HepG2 (cell line): ENCODE data around the gene PPIL3. TPM values are rescaled to one million over a fixed set of nuclear protein-coding genes. Genes with fewer than 3 reads are reported as not detected.

ENCODE experiments used
- ATAC-seq: fragments of 200-7000 bp; cut with Tn5 transposase; 3 replicates; pipeline ENCODE4 v1.9.1; 2020; ENCODE audit warnings: mild to moderate bottlenecking, moderate library complexity
- BruUV-seq: library from RNA; stranded (reverse); fragments of 400-500 nt; replicated peaks from 2 replicates; lab custom pipeline; 2021; lab: Mats Ljungman, UMichigan
- CTCF ChIA-PET: fragments of 300-600 bp; formaldehyde crosslinking; extraction: SDS; loops from one replicate; lab custom pipeline; 2021; ENCODE audit warnings: low total read pairs, inconsistent platforms, low intra/inter-chr PET ratio; lab: Yijun Ruan, JAX
- POLR2A ChIA-PET: fragments of 350-600 bp; sonication (Branson Sonifier 250); formaldehyde crosslinking; loops from one replicate; lab custom pipeline; 2020; ENCODE audit warnings: antibody characterized with exemption, inconsistent platforms; lab: Yijun Ruan, JAX
- DNase-seq: peaks from one replicate; pipeline ENCODE4 v3.0.0-alpha.2; 2015; ENCODE audit warnings: low spot score
- FAIRE-seq: peaks from 3 replicates; lab custom pipeline; 2011; peaks lifted over from hg19 to GRCh38; lab: Jason Lieb, UNC
- H2AFZ ChIP-seq: one replicate; pipeline ENCODE4 v1.6.1; 2011; ENCODE audit warnings: low read length, inconsistent platforms
- H3K27ac ChIP-seq: fragments of 300-600 bp; 3 replicates; pipeline ENCODE4 v1.8.0; 2011; ENCODE audit warnings: mixed run types, mild to moderate bottlenecking, mixed read lengths, low read length, inconsistent platforms; ENCODE audit not compliant: insufficient read depth; ENCODE audit errors: extremely low read length
- H3K27me3 ChIP-seq, 2 experiments: fragments of 200-600 bp in 1 of 2; 2 replicates in 1 of 2; 3 replicates in 1 of 2; pipeline versions ENCODE4 v1.6.0 to v1.8.0; 2011; ENCODE audit warnings: low read length in 2 of 2, mild to moderate bottlenecking in 2 of 2, moderate library complexity in 2 of 2, inconsistent platforms in 1 of 2; ENCODE audit not compliant: insufficient read depth in 2 of 2, control insufficient read depth in 1 of 2
- H3K36me3 ChIP-seq, 2 experiments: fragments of 200-600 bp in 1 of 2; replicated peaks in 1 of 2; 2 replicates in 1 of 2; 3 replicates in 1 of 2; pipeline versions ENCODE4 v1.5.1 to v1.8.0; 2011; ENCODE audit warnings: low read length in 2 of 2, inconsistent platforms in 1 of 2; ENCODE audit not compliant: insufficient read depth in 2 of 2, control insufficient read depth in 1 of 2
- H3K4me1 ChIP-seq: 2 replicates; pipeline ENCODE4 v1.5.1; 2012; ENCODE audit warnings: low read length, inconsistent platforms; ENCODE audit not compliant: insufficient read depth
- H3K4me2 ChIP-seq: 2 replicates; pipeline ENCODE4 v1.6.0; 2011; ENCODE audit warnings: low read depth, low read length, inconsistent platforms
- H3K4me3 ChIP-seq, 3 experiments: fragments of 200-600 bp in 1 of 3; sonication (generic), shearing (Covaris generic) in 1 of 3; replicated peaks in 1 of 3; 2 replicates each; pipeline ENCODE4 v1.5.1; 2011 to 2016; ENCODE audit warnings: low read length in 3 of 3, inconsistent platforms in 2 of 3, low read depth in 2 of 3, mild to moderate bottlenecking in 2 of 3, control low read depth in 1 of 3, mixed read lengths in 1 of 3; ENCODE audit not compliant: insufficient read depth in 1 of 3
- H3K79me2 ChIP-seq: one replicate; pipeline ENCODE4 v1.6.1; 2011; ENCODE audit warnings: low read length, inconsistent platforms; ENCODE audit not compliant: insufficient read depth
- H3K9ac ChIP-seq: 2 replicates; pipeline ENCODE4 v1.6.0; 2011; ENCODE audit warnings: mild to moderate bottlenecking, low read depth, low read length, inconsistent platforms; ENCODE audit not compliant: insufficient read depth
- H3K9me3 ChIP-seq: 2 replicates; pipeline ENCODE4 v1.5.1; 2012; ENCODE audit warnings: mild to moderate bottlenecking, low read length
- H4K20me1 ChIP-seq: 2 replicates; pipeline ENCODE4 v1.6.0; 2011; ENCODE audit warnings: inconsistent platforms, mild to moderate bottlenecking, low read length, moderate library complexity; ENCODE audit not compliant: insufficient read depth
- ISL2 ChIP-seq: sonication (generic); formaldehyde crosslinking; IDR thresholded peaks from 2 replicates; pipeline ENCODE4 v1.5.0; 2020; ENCODE audit warnings: missing genetic modification reagents
- MAFF ChIP-seq: IDR thresholded peaks from 2 replicates; pipeline ENCODE4 v1.6.1; 2011; ENCODE audit warnings: low read depth, low read length, improper control_type of control experiment
- MAFK ChIP-seq, 2 experiments: IDR thresholded peaks in 1 of 2; conservative IDR thresholded peaks in 1 of 2; 2 replicates each; pipeline ENCODE4 v1.6.1; 2011; ENCODE audit warnings: improper control_type of control experiment in 2 of 2, low read length in 2 of 2
- RNF2 ChIP-seq: fragments of 450-650 bp; conservative IDR thresholded peaks from 2 replicates; pipeline ENCODE4 v1.6.1; 2016; ENCODE audit warnings: low read depth
- SIN3B ChIP-seq: fragments of 150-350 bp; IDR thresholded peaks from 2 replicates; pipeline ENCODE4 v1.6.1; 2014; ENCODE audit warnings: low read length
- SRY ChIP-seq: sonication (generic); formaldehyde crosslinking; IDR thresholded peaks from 2 replicates; pipeline ENCODE4 v1.8.0; 2022; ENCODE audit warnings: mild to moderate bottlenecking, missing genetic modification reagents
- ZBTB20 ChIP-seq: sonication (generic); formaldehyde crosslinking; IDR thresholded peaks from 2 replicates; pipeline ENCODE4 v1.8.1; 2023; ENCODE audit warnings: missing genetic modification reagents, low read depth, mild to moderate bottlenecking, borderline replicate concordance
- ZNF317 ChIP-seq: sonication (generic); formaldehyde crosslinking; IDR thresholded peaks from 2 replicates; pipeline ENCODE4 v1.5.0; 2020; ENCODE audit warnings: mild to moderate bottlenecking, missing genetic modification reagents
- ZNF451 ChIP-seq: sonication (generic); formaldehyde crosslinking; IDR thresholded peaks from 2 replicates; pipeline ENCODE4 v1.5.0; 2020; ENCODE audit warnings: mild to moderate bottlenecking, missing genetic modification reagents
- ZNF569 ChIP-seq: sonication (generic); formaldehyde crosslinking; IDR thresholded peaks from 2 replicates; pipeline ENCODE4 v1.5.0; 2020; ENCODE audit warnings: mild to moderate bottlenecking, missing genetic modification reagents, moderate library complexity, borderline replicate concordance
- ZNF589 ChIP-seq: sonication (generic); formaldehyde crosslinking; conservative IDR thresholded peaks from 2 replicates; pipeline ENCODE4 v1.8.0; 2022; ENCODE audit warnings: mild to moderate bottlenecking, moderate library complexity, missing genetic modification reagents
- ZNF605 ChIP-seq: sonication (generic); formaldehyde crosslinking; IDR thresholded peaks from 2 replicates; pipeline ENCODE4 v1.8.0; 2022; ENCODE audit warnings: mild to moderate bottlenecking, missing genetic modification reagents
- WGBS: methylation state at CpG from one replicate; pipeline ENCODE4 v1.1.6; 2017; ENCODE audit warnings: low lambda C conversion rate; 5-methylcytosine and 5-hydroxymethylcytosine counted together
- in situ Hi-C: cut with HindIII; loops from 2 replicates; pipeline ENCODE4 v1.10.0; 2017; ENCODE audit warnings: low pct_unique_long_range_greater_than_20kb; ENCODE audit not compliant: extremely low pct_ligation_motif_present
- intact Hi-C: fragments of 100-400 bp; cut with micrococcal nuclease; formaldehyde crosslinking; loops from one replicate; pipeline ENCODE4 v1.10.0; 2022; ENCODE audit not compliant: unreplicated experiment
- polyA plus RNA-seq, 8 experiments: library from polyadenylated mRNA; depleted of rRNA in 3 of 8; stranded (reverse) in 7 of 8; unstranded in 1 of 8; fragments of >200 nt; fragmentation: Illumina TruSeq in 4 of 8; extraction: Trizol in 4 of 8; gene quantifications; 2 replicates each; pipeline versions ENCODE4 v1.2.1 to v1.2.3, GENCODE V29; 2011 to 2016; ENCODE audit warnings: low read depth in 4 of 8, missing spikeins in 1 of 8, mixed read lengths in 1 of 8; ENCODE audit not compliant: insufficient read depth in 1 of 8
- total RNA-seq, 5 experiments: library from RNA; depleted of rRNA; stranded (reverse); fragments of >200 nt; fragmentation: Illumina TruSeq; extraction: Trizol; gene quantifications; 2 replicates each; pipeline ENCODE4 v1.2.3, GENCODE V29; 2016; ENCODE audit warnings: low read depth in 1 of 5
- TF ChIP-seq, protein P1 (sequence below): sonication (generic); formaldehyde crosslinking; IDR thresholded peaks from 2 replicates; pipeline ENCODE4 v1.9.0; 2021; ENCODE audit warnings: missing genetic modification reagents, borderline replicate concordance

PPIL3 gene
- total and polyA plus RNA-seq, 2 of the 13 experiments (the other 11 are each of a cell fraction or from before 2014, with no cell fraction given): 98.7 to 107 TPM

DNA sequence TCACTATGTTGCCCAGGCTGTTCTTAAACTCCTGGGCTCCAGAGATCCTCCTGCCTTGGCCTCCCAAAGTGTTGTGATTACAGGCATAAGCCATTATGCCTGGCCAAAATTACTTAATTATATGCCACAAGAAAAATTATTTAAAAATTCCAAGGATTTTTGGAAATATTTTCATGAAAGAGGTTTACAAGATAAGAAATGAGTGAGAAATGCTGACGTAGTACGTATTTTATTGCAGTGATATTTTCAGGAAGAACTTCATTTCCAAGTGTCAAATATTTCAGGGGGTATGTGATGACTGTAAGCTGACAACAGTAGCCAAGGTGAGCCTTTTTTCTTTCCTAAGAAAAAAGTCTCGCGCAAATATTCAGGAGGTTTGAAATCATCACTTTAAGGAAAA is 21.1 kb upstream of the PPIL3 start:
- H4K20me1 ChIP-seq: no peaks in the 10 kb centered on the region
- POLR2A ChIA-PET: interaction anchor here (0.7 kb wide), 2 partner anchors 12 to 192 kb away, joined by 4 read pairs; no protein-coding TSS in a partner anchor
- TF ChIP-seq ZNF317 (CRISPR knock-in tag) (no peak), SIN3B (no peak), ISL2 (CRISPR knock-in tag) (no peak), ZBTB20 (no peak), ZNF589 (CRISPR knock-in tag) (no peak), MAFF (peak; percentile 47; the same call in 1 of the 2 replicates), ZNF605 (CRISPR knock-in tag) (no peak), MAFK (conservative IDR thresholded peaks at IDR 0.05 in 1 of 2, IDR thresholded peaks at IDR 0.05 in 1 of 2; ENCODE audit: low read length in 2 of 2) (peak; percentile 46 to 59; a peak in 3 of 4 replicates), ZNF569 (CRISPR knock-in tag) (no peak), RNF2 (no peak), ZNF451 (no peak), SRY (CRISPR knock-in tag) (no peak)
- TF ChIP-seq, protein P1, sequence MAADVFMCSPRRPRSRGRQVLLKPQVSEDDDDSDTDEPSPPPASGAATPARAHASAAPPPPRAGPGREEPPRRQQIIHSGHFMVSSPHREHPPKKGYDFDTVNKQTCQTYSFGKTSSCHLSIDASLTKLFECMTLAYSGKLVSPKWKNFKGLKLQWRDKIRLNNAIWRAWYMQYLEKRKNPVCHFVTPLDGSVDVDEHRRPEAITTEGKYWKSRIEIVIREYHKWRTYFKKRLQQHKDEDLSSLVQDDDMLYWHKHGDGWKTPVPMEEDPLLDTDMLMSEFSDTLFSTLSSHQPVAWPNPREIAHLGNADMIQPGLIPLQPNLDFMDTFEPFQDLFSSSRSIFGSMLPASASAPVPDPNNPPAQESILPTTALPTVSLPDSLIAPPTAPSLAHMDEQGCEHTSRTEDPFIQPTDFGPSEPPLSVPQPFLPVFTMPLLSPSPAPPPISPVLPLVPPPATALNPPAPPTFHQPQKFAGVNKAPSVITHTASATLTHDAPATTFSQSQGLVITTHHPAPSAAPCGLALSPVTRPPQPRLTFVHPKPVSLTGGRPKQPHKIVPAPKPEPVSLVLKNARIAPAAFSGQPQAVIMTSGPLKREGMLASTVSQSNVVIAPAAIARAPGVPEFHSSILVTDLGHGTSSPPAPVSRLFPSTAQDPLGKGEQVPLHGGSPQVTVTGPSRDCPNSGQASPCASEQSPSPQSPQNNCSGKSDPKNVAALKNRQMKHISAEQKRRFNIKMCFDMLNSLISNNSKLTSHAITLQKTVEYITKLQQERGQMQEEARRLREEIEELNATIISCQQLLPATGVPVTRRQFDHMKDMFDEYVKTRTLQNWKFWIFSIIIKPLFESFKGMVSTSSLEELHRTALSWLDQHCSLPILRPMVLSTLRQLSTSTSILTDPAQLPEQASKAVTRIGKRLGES (CRISPR knock-in tag): no peak
- TF ChIP-seq, all 625 proteins: peak for 2
- no peaks in the 10 kb centered on the region for H3K4me1 ChIP-seq
- in situ Hi-C loops: loop anchor here (5.0 kb wide), 2 partner anchors 162 to 267 kb away; partner anchors contain the start of genes HYCC2 and NDUFB3
- CTCF ChIA-PET: no interaction called here
- H3K27ac ChIP-seq: no peak overlapping the region
- no peak for DNase-seq
- intact Hi-C loops: no loop called here
- no peak overlapping the region for H3K9ac ChIP-seq
- 96% methylated on average over 4 of the region's 4 CpGs for WGBS
- H3K4me3 ChIP-seq: no peak overlapping the region
- FAIRE-seq: no peak
- no peak for ATAC-seq
- no peaks in the 10 kb centered on the region for H3K9me3 ChIP-seq
- H3K4me2 ChIP-seq: no peak overlapping the region
- BruUV-seq: no TSS peak
- peaks cover 16 to 45% of the 10 kb centered on the region in 2 experiments for H3K36me3 ChIP-seq
- no peak overlapping the region for H2AFZ ChIP-seq
- no peaks in the 10 kb centered on the region for H3K27me3 ChIP-seq
- H3K79me2 ChIP-seq: no peaks in the 10 kb centered on the region
